CMK (cell line): ENCODE results near the gene OSTN.

ENCODE experiments used
- DNase-seq: peaks from one replicate; pipeline ENCODE4 v3.0.0-alpha.2; 2010; ENCODE audit warnings: low read depth

The OSTN gene

GRCh38 chr3:191313296-191313695 lies 114.3 kb downstream of the OSTN start:
- no peak for DNase-seq

GRCh38 chr3:191314109-191314728 lies 115.2 kb downstream of the OSTN start:
- DNase-seq = no peak
